K562 (cell line): ENCODE data around the gene ATP6V0D1. TPM values are rescaled to one million over a fixed set of nuclear protein-coding genes. Genes with fewer than 3 reads are reported as not detected.

Source experiments
- CEBPG ChIP-seq, 3 experiments: fragments of 200-800 bp in 1 of 3; sonication (Bioruptor generic) in 1 of 3; sonication (generic) in 1 of 3; formaldehyde crosslinking in 1 of 3; IDR thresholded peaks in 2 of 3; conservative IDR thresholded peaks in 1 of 3; 2 replicates each; pipeline versions ENCODE4 v1.6.1 to v1.8.0; 2016 to 2022; ENCODE audit warnings: missing compliant biosample characterization in 2 of 3, missing genetic modification characterization in 2 of 3, mild to moderate bottlenecking in 1 of 3, missing genetic modification reagents in 1 of 3
- EGR1 ChIP-seq: fragments of 450-650 bp; conservative IDR thresholded peaks from 2 replicates; pipeline ENCODE4 v1.6.1; 2017; ENCODE audit warnings: mild to moderate bottlenecking
- ERF ChIP-seq: fragments of 450-650 bp; formaldehyde crosslinking; IDR thresholded peaks from 2 replicates; pipeline ENCODE4 v1.4.0; 2020; ENCODE audit warnings: mild to moderate bottlenecking, mixed read lengths
- GTF2A2 ChIP-seq: IDR thresholded peaks from 2 replicates; pipeline ENCODE4 v1.6.1; 2016; ENCODE audit warnings: mild to moderate bottlenecking, missing genetic modification characterization, missing compliant biosample characterization
- MAFK ChIP-seq: IDR thresholded peaks from 2 replicates; pipeline ENCODE4 v1.6.1; 2011; ENCODE audit warnings: low read length, improper control_type of control experiment
- PCBP2 ChIP-seq: fragments of 200-400 bp; formaldehyde crosslinking; IDR thresholded peaks from 2 replicates; pipeline ENCODE4 v1.6.1; 2018; ENCODE audit warnings: low read length, low read depth, mild to moderate bottlenecking, moderate library complexity; ENCODE audit not compliant: poor library complexity, severe bottlenecking
- SAP30 ChIP-seq: fragments of 200-600 bp; sonication (generic); IDR thresholded peaks from 2 replicates; pipeline ENCODE4 v1.6.1; 2012; ENCODE audit warnings: borderline replicate concordance, low read depth, mild to moderate bottlenecking, moderate library complexity, low read length, control low read depth, inconsistent platforms; ENCODE audit not compliant: insufficient read depth, poor library complexity, severe bottlenecking
- SP2 ChIP-seq: IDR thresholded peaks from 2 replicates; pipeline ENCODE4 v1.6.1; 2011; ENCODE audit warnings: mild to moderate bottlenecking, low read depth, low read length, moderate library complexity; ENCODE audit not compliant: poor library complexity, severe bottlenecking; ENCODE audit errors: extremely low read depth
- STAT5B ChIP-seq: fragments of 250-450 bp; sonication (Bioruptor Pico); IDR thresholded peaks from 2 replicates; pipeline ENCODE4 v1.8.0; 2021; ENCODE audit warnings: mild to moderate bottlenecking, inconsistent platforms
- ZNF431 ChIP-seq: sonication (generic); formaldehyde crosslinking; IDR thresholded peaks from 2 replicates; pipeline ENCODE4 v1.8.0; 2022; ENCODE audit warnings: mild to moderate bottlenecking, missing genetic modification reagents
- ZNF699 ChIP-seq: fragments of 250-450 bp; sonication (Bioruptor Pico); IDR thresholded peaks from 2 replicates; pipeline ENCODE4 v1.8.0; 2021; ENCODE audit warnings: mild to moderate bottlenecking, moderate library complexity; ENCODE audit not compliant: insufficient replicate concordance
- ZNF79 ChIP-seq: fragments of 250-450 bp; sonication (Bioruptor Pico); IDR thresholded peaks from 2 replicates; pipeline ENCODE4 v1.4.0; 2020; ENCODE audit warnings: low read depth, mild to moderate bottlenecking, moderate library complexity
- polyA plus RNA-seq, 8 experiments: library from polyadenylated mRNA; depleted of rRNA in 4 of 8; stranded (reverse) in 5 of 8; unstranded in 3 of 8; fragments of >200 nt; fragmentation: Nextera tagmentation in 2 of 8; fragmentation: Illumina TruSeq in 1 of 8; extraction: Ambion mirVana in 2 of 8; extraction: Trizol in 1 of 8; gene quantifications; 2 replicates each; pipeline versions ENCODE4 v1.2.1 to v1.2.3, GENCODE V29; 2011 to 2014; ENCODE audit warnings: inconsistent platforms in 1 of 8, missing spikeins in 1 of 8
- total RNA-seq, 7 experiments: library from RNA; depleted of rRNA in 6 of 7; stranded (reverse); fragments of >200 nt in 6 of 7; fragmentation: Illumina TruSeq in 2 of 7; extraction: Trizol in 2 of 7; gene quantifications; 2 replicates each; pipeline versions ENCODE4 v1.2.1 to v1.2.3, GENCODE V29; 2011 to 2021; ENCODE audit warnings: low replicate concordance in 1 of 7
- TF ChIP-seq, protein P1 (sequence below): fragments of 250-450 bp; sonication (Bioruptor Pico); IDR thresholded peaks from 2 replicates; pipeline ENCODE4 v1.5.0; 2021; ENCODE audit warnings: mild to moderate bottlenecking, borderline replicate concordance

The ATP6V0D1 gene
- total and polyA plus RNA-seq, 9 of the 15 experiments (the other 6 are each of a cell fraction or from before 2014, with no cell fraction given), result 23.2 to 69.7 (median 45.6) TPM

DNA sequence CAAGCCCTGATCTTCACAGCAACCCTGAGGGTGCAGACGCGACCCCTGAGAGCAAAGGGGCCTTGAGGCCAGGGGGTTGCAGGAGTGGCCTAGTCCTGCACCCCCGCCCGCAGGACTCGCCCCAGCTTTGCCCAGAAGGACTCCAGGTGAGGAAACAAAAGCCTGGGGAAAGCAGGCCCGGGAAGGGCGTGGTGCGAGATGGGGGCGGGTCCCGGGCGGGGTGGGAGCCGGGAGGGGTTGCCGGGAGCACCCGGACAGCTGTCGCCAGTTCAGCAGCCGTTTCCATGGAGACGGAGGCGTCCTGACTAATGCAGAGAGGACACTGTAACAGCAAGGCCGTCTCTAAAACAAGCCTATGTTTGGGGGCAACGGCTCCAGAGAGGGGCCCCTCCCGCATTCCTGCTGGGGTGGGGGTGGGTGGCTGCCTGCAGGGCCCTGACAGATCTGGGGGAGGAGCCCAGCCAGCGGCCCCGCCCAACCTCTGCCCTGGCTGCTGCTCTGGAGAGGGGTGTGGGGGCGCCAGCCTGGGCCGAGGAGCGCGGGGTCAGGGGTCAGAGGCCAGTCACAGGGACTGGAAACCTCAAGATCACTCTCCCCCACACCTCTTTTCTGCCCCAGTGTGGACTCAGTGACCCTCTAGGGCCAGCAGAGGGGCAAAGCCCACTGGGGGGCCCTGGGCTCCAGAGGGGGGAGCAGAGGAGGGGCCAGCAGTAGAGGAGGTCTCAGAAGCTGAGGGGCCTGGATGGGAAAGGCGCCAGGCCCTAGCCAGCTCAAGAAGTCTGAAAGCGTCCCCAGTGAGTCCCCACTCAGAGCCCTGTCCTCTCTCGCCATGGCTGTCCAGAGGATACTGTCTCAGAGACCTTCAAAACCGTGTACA, 84.6 kb downstream of the ATP6V0D1 start (continued):
- no peak for TF ChIP-seq ZNF79
- no peak for TF ChIP-seq SP2
- TF ChIP-seq STAT5B, result no peak
- TF ChIP-seq GTF2A2 (tag), result no peak
- peak; percentile 82 for TF ChIP-seq SAP30
- TF ChIP-seq, protein P1, sequence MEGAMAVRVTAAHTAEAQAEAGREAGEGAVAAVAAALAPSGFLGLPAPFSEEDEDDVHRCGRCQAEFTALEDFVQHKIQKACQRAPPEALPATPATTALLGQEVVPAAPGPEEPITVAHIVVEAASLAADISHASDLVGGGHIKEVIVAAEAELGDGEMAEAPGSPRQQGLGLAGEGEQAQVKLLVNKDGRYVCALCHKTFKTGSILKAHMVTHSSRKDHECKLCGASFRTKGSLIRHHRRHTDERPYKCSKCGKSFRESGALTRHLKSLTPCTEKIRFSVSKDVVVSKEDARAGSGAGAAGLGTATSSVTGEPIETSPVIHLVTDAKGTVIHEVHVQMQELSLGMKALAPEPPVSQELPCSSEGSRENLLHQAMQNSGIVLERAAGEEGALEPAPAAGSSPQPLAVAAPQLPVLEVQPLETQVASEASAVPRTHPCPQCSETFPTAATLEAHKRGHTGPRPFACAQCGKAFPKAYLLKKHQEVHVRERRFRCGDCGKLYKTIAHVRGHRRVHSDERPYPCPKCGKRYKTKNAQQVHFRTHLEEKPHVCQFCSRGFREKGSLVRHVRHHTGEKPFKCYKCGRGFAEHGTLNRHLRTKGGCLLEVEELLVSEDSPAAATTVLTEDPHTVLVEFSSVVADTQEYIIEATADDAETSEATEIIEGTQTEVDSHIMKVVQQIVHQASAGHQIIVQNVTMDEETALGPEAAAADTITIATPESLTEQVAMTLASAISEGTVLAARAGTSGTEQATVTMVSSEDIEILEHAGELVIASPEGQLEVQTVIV, result no peak
- no peak for TF ChIP-seq ERF (CRISPR knock-in tag)
- no peak for TF ChIP-seq PCBP2
- TF ChIP-seq ZNF431 (CRISPR knock-in tag), result no peak
- TF ChIP-seq CEBPG (CRISPR knock-in tag; IDR thresholded peaks at IDR 0.05), result no peak
- TF ChIP-seq CEBPG (tag; conservative IDR thresholded peaks at IDR 0.05 in 1 of 2, IDR thresholded peaks at IDR 0.05 in 1 of 2), result no peak
- no peak for TF ChIP-seq MAFK
- TF ChIP-seq ZNF699 (CRISPR knock-in tag), result no peak
- peak; percentile 72 for TF ChIP-seq EGR1
